ENCODE results near the gene PGD.
"Not testable (repeated sequence)": the region's sequence is repeated elsewhere in the genome, so short reads cannot be mapped to it uniquely, and the experiment has no call there.

The PGD gene

DNA sequence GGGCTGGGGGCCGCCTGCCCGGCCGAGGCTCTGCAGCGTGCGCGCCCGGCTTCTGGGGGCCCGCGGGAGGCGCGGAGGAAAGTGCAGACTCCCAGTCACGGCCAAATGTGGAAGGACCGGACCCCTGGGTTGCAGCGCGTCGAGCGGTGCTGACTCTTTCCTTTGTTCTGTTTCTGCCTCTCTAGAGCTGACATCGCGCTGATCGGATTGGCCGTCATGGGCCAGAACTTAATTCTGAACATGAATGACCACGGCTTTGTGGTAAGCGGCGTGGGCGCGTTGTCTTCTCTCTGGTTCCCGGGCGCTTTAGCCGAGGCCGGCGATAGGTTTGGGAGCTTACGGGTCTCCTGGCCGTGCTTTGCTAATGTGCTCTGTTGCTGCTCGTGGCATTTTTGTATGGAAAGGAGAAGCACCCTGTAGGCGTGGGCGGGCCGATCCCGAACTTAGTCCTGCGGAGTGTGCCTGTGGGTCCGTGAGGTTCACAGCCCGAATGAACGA, 629 bp downstream of the PGD start:
- DNase-seq (ENCODE audit: low read depth): no peak

DNA sequence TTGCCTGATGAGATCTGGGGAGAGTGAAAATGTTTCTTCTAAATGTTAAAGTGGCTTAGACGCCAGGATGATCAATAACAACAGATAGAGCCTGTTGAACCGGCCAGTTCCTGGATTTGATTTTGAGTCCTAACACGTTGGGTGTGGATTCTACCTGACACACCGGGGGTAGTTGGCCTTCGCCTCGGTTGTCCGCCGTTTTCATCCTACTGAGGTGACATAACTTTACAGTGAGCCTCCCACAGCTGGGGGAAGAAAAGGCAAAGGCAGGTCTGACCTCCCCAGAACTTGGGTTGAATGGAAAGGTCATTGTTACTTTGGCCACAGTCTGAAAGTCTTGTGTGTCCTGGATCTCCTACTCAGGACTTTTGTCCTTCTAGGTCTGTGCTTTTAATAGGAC, 1.1 kb downstream of the PGD start:
- DNase-seq (ENCODE audit: low read depth): no peak

GRCh38 chr1:10401281-10401680, 2.4 kb downstream of the PGD start:
- DNase-seq (ENCODE audit: low read depth): no peak

DNA sequence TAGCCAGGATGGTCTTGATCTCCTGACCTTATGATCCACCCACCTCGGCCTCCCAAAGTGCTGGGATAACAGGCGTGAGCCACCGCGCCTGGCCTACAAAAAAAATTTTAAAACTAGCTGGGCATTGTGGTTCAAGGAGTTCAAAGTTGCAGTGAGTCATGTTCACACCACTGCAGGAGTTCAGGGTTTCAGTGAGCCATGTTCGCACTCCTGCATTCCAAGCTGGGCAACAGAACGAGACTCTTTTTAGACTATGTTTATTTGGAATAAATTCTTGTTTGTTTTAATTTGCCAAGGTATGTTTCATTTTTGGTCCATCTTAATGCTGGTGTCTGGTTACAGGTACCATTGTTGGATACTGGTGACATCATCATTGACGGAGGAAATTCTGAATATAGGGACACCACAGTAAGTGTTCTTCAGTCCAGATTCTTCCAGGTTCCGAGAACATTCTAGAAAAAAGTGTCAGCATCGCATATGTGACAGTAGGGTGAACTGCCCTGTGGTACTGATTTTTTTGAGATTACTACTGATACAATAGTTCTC, 3.9 kb downstream of the PGD start:
- DNase-seq (ENCODE audit: low read depth): no peak

GRCh38 chr1:10407201-10407600, 8.3 kb downstream of the PGD start:
- no peak for DNase-seq (ENCODE audit: low read depth)

- DNase-seq (ENCODE audit: low read depth): no peak
Observed at GRCh38 chr1:10415211-10415930, 16.5 kb downstream of the PGD start.

DNA sequence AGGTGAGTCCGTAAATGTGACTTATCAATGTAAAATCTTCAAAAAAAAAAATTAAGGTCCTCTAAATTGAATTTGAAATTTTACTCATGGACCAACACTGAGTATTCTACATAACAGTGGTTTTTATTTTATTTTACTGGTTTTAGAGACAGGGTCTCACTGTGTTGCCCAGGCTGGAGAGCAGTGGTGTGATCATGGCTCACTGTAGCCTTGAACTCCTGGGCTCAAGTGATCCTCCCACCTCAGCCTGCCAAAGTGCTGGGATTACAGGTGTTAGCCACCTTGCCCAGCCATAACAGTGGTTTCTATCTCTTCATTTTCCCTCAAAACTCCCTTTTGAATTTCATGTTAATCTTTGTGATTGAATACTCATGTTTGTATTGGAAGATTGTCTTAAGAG, 17.1 kb downstream of the PGD start:
- DNase-seq (ENCODE audit: low read depth): not testable (repeated sequence)

GRCh38 chr1:10418741-10419140, 19.9 kb downstream of the PGD start:
- not testable (repeated sequence) for DNase-seq (ENCODE audit: low read depth)

- no peak for DNase-seq (ENCODE audit: low read depth)
Observed at GRCh38 chr1:10419351-10419750, 20.5 kb downstream of the PGD start.

GRCh38 chr1:10421637-10422036, 22.8 kb downstream of the PGD start:
- no peak for DNase-seq (ENCODE audit: low read depth)

GRCh38 chr1:10424034-10424433, 25.2 kb downstream of the PGD start:
- no peak for DNase-seq (ENCODE audit: low read depth)

- no peak for DNase-seq (ENCODE audit: low read depth)
Observed at GRCh38 chr1:10424651-10425050, 25.8 kb downstream of the PGD start.

DNA sequence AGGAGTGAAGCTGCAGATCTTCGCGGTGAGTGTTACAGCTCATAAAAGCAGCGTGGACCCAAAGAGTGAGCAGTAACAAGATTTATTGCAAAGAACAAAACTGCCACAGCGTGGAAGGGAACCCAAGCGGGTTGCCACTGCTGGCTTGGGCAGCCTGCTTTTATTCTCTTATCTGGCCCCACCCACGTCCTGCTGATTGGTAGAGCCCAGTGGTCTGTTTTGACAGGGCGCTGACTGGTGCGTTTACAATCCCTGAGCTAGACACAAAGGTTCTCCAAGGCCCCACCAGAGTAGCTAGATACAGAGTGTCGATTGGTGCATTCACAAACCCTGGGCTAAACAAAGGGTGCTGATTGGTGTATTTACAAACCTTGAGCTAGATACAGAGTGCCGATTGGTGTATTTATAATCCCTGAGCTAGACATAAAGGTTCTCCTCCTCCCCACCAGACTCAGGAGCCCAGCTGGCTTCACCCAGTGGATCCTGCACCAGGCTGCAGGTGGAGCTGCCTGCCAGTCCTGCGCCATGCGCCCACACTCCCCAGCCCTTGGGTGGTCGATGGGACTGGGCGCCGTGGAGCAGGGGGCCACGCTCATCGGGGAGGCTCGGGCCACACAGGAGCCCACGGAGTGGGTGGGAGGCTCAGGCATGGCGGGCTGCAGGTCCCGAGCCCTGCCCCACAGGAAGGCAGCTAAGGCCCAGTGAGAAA, 27.1 kb downstream of the PGD start:
- not testable (repeated sequence) for DNase-seq (ENCODE audit: low read depth)

DNA sequence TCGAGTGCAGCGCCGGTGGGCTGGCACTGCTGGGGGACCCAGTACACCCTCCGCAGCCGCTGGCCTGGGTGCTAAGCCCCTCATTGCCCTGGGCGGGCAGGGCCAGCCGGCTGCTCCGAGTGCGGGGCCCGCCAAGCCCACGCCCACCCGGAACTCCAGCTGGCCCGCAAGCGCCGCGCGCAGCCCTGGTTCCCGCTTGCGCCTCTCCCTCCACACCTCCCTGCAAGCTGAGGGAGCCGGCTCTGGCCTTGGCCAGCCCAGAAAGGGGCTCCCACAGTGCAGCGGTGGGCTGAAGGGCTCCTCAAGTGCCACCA, 27.6 kb downstream of the PGD start:
- not testable (repeated sequence) for DNase-seq (ENCODE audit: low read depth)

- no peak for DNase-seq (ENCODE audit: low read depth)
Observed at GRCh38 chr1:10428984-10429383, 30.1 kb downstream of the PGD start.

DNA sequence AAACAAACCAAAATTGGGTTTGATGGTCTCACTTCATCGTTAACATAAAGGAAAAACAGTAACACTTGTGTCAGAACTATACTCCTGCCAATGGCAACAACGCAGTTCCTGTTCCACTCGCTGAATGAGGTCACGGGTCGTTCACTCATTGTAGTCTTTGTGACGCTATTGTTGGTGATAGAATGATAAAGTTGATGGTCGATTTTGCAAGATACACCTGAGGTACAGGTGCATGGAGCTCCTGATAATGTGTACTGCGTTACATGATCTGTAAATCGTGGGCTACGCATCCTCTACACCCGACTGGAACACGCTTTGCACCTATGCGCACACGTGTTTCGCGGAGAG, 31.0 kb downstream of the PGD start:
- DNase-seq (ENCODE audit: low read depth): no peak

DNA sequence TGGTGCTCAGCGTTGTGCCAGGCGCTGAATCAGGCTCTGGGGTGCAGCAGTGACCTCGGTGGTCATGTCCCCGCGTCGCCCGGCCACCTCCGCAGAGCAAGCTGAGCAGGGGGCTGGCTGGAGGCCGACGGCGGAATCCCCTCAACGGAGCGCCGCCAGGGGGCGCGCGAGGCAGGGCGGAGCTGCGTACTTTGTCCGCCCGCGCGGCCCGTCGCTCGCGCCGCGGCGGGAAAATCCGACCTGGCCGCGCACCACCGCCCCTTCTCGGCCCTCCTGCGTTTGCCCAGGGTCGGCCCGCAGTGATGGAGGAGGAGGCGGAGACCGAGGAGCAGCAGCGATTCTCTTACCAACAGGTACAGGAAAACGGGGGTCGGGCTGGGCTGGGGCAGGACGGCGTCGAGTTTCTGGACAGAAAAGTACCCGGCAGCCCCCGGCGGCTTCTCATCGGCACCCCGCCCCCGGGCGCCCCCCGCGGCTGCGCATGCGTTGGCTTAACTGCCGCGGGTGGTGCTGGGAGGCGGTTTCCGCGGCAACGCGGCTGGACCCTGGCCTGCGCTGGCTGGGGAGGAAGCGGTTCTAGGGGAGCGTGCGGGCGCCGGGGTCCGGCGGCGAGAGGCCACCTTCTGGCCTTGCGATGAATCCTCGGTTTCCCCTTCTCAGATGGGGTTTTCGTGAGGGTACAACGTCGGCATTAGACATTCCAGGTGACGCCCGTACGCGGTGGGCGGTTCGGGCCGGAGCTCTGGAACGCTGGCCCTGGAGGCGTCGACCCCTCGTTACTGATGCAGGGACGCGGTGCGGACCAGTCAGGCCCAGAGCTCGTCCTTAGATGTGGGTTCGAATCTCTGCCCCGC, 31.6 kb downstream of the PGD start, which contains the start of gene CENPS:
CENPS (plus strand) TSS at position 218 of the 854 bp plus-strand sequence; CDS start at position 303, 85 bp downstream.
- DNase-seq (ENCODE audit: low read depth): no peak

DNA sequence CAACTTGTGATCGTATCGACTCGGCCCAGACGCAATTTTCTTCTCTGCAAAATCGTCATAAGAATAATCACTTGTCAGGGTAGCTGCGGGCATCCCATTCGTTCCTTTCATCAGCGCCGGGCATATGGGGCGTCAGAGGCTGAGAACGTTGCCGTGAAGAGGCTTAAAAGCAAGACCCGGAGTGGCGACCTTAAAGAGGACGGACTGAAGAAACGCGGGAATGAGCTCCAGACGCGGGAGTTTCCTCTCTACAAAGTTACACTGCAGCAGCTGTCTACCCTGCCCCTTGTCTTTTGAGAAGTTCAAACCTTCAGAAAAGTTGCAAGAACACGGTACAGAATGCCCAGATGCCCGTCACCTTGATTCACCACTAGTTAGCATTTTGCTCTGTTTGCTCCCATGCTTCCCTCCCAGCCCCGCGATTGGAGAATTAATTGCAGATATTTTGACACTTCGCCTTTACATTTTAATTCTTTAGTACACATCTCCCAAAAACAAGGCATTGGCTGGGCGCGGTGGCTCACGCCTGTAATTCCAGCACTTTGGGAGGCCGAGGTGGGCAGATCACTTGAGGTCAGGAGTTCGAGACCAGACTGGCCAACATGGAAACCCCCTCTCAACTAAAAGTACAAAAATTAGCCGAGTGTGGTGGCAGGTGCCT, 32.3 kb downstream of the PGD start:
- no peak for DNase-seq (ENCODE audit: low read depth)

GRCh38 chr1:10432910-10433700, 34.2 kb downstream of the PGD start:
- DNase-seq (ENCODE audit: low read depth): no peak

- no peak for DNase-seq (ENCODE audit: low read depth)
Observed at GRCh38 chr1:10433790-10434189, 34.9 kb downstream of the PGD start.

DNA sequence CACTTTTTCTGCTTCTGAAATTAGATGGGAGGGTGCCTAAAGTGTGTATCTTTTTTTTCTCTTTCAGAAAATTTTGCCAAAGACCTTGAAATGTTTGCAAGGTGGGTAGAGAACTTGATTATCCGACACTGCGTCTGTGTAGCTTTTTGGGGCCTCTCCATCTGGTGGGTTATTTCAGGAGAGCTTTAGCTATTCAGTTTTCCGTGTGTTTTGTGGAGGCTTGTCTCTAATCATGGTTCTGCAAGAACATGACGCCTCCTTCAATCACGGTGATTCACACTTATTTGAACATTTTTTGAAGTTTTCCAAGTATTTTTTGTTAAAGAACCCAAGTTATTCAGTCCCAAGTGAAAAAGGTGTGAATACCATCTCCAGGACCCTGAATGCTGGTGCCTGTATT, 35.7 kb downstream of the PGD start:
- DNase-seq (ENCODE audit: low read depth): no peak

Measured in non-pigmented ciliary epithelial cell (primary cell).